Endothelial cell of umbilical vein (primary cell): ENCODE data around the gene CHST8. TPM values are rescaled to one million over a fixed set of nuclear protein-coding genes. Genes with fewer than 3 reads are reported as not detected.

Source experiments
- BruUV-seq: library from RNA; stranded (reverse); fragments of 400-500 nt; replicated peaks from 2 replicates; lab custom pipeline; 2021; lab: Mats Ljungman, UMichigan
- CTCF ChIA-PET: fragments of 300-600, 350-600 bp; sonication (Branson Sonifier 250); formaldehyde crosslinking; loops from one replicate; lab custom pipeline; 2021; ENCODE audit warnings: antibody characterized with exemption, inconsistent platforms; lab: Charles Lee
- POLR2A ChIA-PET: fragments of 300-600, 350-600 bp; sonication (Branson Sonifier 250); formaldehyde crosslinking; loops from one replicate; lab custom pipeline; 2021; ENCODE audit warnings: antibody characterized with exemption, inconsistent platforms; lab: Charles Lee
- DNase-seq: peaks from one replicate; pipeline ENCODE4 v3.0.0-alpha.2; 2011; ENCODE audit warnings: low read depth, low spot score
- FAIRE-seq: peaks from 2 replicates; lab custom pipeline; 2011; peaks lifted over from hg19 to GRCh38; lab: Jason Lieb, UNC
- H2AFZ ChIP-seq: 2 replicates; pipeline ENCODE4 v1.6.0; 2012; ENCODE audit warnings: low read depth, low read length, control low read depth, inconsistent platforms
- H3K27ac ChIP-seq: 2 replicates; pipeline ENCODE4 v1.5.1; 2011; ENCODE audit warnings: low read depth, mild to moderate bottlenecking, control low read depth, low read length, moderate library complexity; ENCODE audit not compliant: insufficient read depth
- H3K27me3 ChIP-seq, 2 experiments: 2 replicates each; pipeline versions ENCODE4 v1.6.0 to v1.6.1; 2011; ENCODE audit warnings: low read length in 2 of 2, mixed read lengths in 1 of 2; ENCODE audit not compliant: control insufficient read depth in 2 of 2, insufficient read depth in 2 of 2
- H3K36me3 ChIP-seq, 2 experiments: 2 replicates in 1 of 2; 3 replicates in 1 of 2; pipeline ENCODE4 v1.5.1; 2011; ENCODE audit warnings: low read length in 2 of 2, mild to moderate bottlenecking in 1 of 2, moderate library complexity in 1 of 2; ENCODE audit not compliant: control insufficient read depth in 2 of 2, insufficient read depth in 2 of 2; ENCODE audit errors: extremely low read depth in 1 of 2
- H3K4me1 ChIP-seq: 3 replicates; pipeline ENCODE4 v1.5.1; 2011; ENCODE audit warnings: mild to moderate bottlenecking, low read length; ENCODE audit not compliant: control insufficient read depth, insufficient read depth; ENCODE audit errors: extremely low read depth
- H3K4me2 ChIP-seq: 2 replicates; pipeline ENCODE4 v1.6.1; 2011; ENCODE audit warnings: low read length, control low read depth, mixed read lengths; ENCODE audit not compliant: insufficient read depth
- H3K4me3 ChIP-seq, 3 experiments: fragments of 200-600 bp in 1 of 3; sonication (generic), shearing (Covaris generic) in 1 of 3; replicated peaks in 1 of 3; 2 replicates each; pipeline ENCODE4 v1.5.1; 2011 to 2016; ENCODE audit warnings: control low read depth in 3 of 3, low read length in 3 of 3, mild to moderate bottlenecking in 2 of 3, inconsistent platforms in 1 of 3, low read depth in 1 of 3, moderate library complexity in 1 of 3; ENCODE audit not compliant: insufficient read depth in 1 of 3
- H3K79me2 ChIP-seq: 2 replicates; pipeline ENCODE4 v1.6.0; 2012; ENCODE audit warnings: low read length, inconsistent platforms; ENCODE audit not compliant: control insufficient read depth, insufficient read depth
- H3K9ac ChIP-seq: replicated peaks from 2 replicates; pipeline ENCODE3; 2011; ENCODE audit warnings: low read length, control low read depth; ENCODE audit not compliant: insufficient read depth; ENCODE audit errors: extremely low read depth
- H3K9me1 ChIP-seq: replicated peaks from 3 replicates; pipeline ENCODE4 v1.6.0; 2011; ENCODE audit warnings: mild to moderate bottlenecking, low read length; ENCODE audit not compliant: control insufficient read depth, insufficient read depth; ENCODE audit errors: extremely low read depth
- H3K9me3 ChIP-seq: replicated peaks from 2 replicates; pipeline ENCODE4 v1.5.1; 2012; ENCODE audit warnings: low read length, inconsistent platforms; ENCODE audit not compliant: control insufficient read depth, insufficient read depth
- H4K20me1 ChIP-seq: replicated peaks from 2 replicates; pipeline ENCODE3; 2011; ENCODE audit warnings: mild to moderate bottlenecking, low read length; ENCODE audit not compliant: control insufficient read depth, insufficient read depth; ENCODE audit errors: extremely low read depth
- GATA2 ChIP-seq: IDR thresholded peaks from 2 replicates; pipeline ENCODE4 v1.7.0; 2011; ENCODE audit warnings: low read depth, mild to moderate bottlenecking, moderate library complexity, mixed read lengths, low read length; ENCODE audit not compliant: insufficient read length, insufficient read depth
- JUN ChIP-seq: IDR thresholded peaks from 2 replicates; pipeline ENCODE4 v1.6.1; 2011; ENCODE audit warnings: borderline replicate concordance, low read depth; ENCODE audit not compliant: insufficient read length, insufficient read depth
- POLR2A ChIP-seq: IDR thresholded peaks from 2 replicates; pipeline ENCODE4 v1.6.1; 2012; ENCODE audit warnings: low read depth, mild to moderate bottlenecking, control low read depth, low read length
- dilution Hi-C: fragments of 300-500 bp; cut with MboI; formaldehyde crosslinking; loops from one replicate; pipeline ENCODE4 v1.15.0; 2019; ENCODE audit warnings: low sequenced_read_pairs; ENCODE audit not compliant: extremely low pct_ligation_motif_present
- intact Hi-C: fragments of 100-400 bp; cut with micrococcal nuclease; formaldehyde crosslinking; loops from one replicate; pipeline ENCODE4 v1.10.0; 2022
- polyA plus RNA-seq, 4 experiments: library from polyadenylated mRNA; depleted of rRNA in 3 of 4; stranded (reverse) in 3 of 4; unstranded in 1 of 4; fragments of >200 nt; gene quantifications; 2 replicates each; pipeline versions ENCODE4 v1.2.1 to v1.2.3, GENCODE V29; 2011 to 2012; ENCODE audit warnings: missing spikeins in 1 of 4
- total RNA-seq: library from RNA; stranded (reverse); gene quantifications from 2 replicates; pipeline ENCODE4 v1.2.3, GENCODE V29; 2021

CHST8 gene
- total and polyA plus RNA-seq, 2 donors (not counting 3 experiments of a cell fraction or from before 2014, with no cell fraction given): not detected

DNA sequence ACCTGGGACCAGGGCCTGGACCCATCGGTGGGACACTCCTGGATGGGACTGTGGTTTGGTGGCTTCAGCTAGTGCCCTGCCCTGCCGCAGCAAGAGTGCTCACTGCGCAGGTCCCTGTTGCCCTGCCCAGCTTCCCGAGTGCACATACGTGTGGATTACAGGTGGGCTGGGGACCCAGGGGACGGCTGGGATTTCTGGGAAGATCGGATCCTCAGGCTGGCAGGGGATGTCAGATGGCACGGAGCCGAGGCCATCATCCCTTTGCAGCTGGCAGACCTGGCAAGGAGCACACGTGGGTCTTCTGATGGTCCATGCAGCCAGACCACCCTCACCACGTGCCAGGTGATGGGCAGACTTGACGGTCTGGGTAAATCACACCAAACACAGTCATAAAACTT, 69.3 kb downstream of the CHST8 start:
- CTCF ChIA-PET: no interaction called here
- no peaks in the 10 kb centered on the region for H3K79me2 ChIP-seq

DNA sequence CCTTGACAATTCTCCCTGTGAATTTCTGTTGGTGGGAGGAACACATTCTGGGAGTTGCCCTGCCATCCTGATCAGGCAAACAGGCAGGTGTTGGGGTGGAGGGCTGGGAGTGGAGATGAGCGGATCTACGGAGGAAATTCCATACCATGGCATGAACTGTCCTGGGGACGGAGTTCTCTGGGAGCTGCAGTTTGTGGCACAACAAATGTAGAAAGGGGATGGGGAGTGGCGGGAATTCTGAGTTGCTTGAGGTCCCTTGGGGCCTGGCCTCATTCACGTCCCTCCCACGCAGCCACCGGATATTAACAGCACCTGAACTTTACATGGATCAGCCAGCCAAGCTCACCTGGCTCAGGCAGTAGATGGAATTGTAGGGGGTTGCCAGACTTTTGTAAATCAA, 70.0 kb downstream of the CHST8 start:
- no peak overlapping the region for H3K27ac ChIP-seq
- H3K4me3 ChIP-seq: no peak overlapping the region
- no peak for DNase-seq
- CTCF ChIA-PET: interaction anchor here (1.0 kb wide), 1 partner anchor 22 kb away, joined by 3 read pairs; no protein-coding TSS in a partner anchor
- no TSS peak for BruUV-seq
- no peaks in the 10 kb centered on the region for H3K9me3 ChIP-seq
- H3K4me1 ChIP-seq: no peaks in the 10 kb centered on the region
- no peak overlapping the region for H3K4me2 ChIP-seq
- FAIRE-seq: no peak
- H4K20me1 ChIP-seq: no peaks in the 10 kb centered on the region
- no peak for TF ChIP-seq GATA2
- POLR2A ChIA-PET: no interaction called here
- no peak overlapping the region for H3K9ac ChIP-seq
- dilution Hi-C loops: no loop called here
- no peaks in the 10 kb centered on the region for H3K27me3 ChIP-seq
- no peaks in the 10 kb centered on the region for H3K36me3 ChIP-seq
- intact Hi-C loops: no loop called here
- no peaks in the 10 kb centered on the region for H3K79me2 ChIP-seq
- no peak overlapping the region for H2AFZ ChIP-seq
- H3K9me1 ChIP-seq: no peaks in the 10 kb centered on the region

More for the DNA sequence above, 69.3 kb downstream of the CHST8 start:
- DNase-seq (no peak), FAIRE-seq (no peak)
- Histone ChIP-seq H4K20me1 (no peaks in the 10 kb centered on the region), H3K9me1 (no peaks in the 10 kb centered on the region), H2AFZ (no peak overlapping the region), H3K27me3 (no peaks in the 10 kb centered on the region), H3K4me1 (no peaks in the 10 kb centered on the region), H3K9ac (no peak overlapping the region), H3K27ac (no peak overlapping the region), H3K4me2 (no peak overlapping the region), H3K4me3 (no peak overlapping the region), H3K9me3 (no peaks in the 10 kb centered on the region), H3K36me3 (no peaks in the 10 kb centered on the region)
- no TSS peak for BruUV-seq
- TF ChIP-seq POLR2A: no peak
- no peak for TF ChIP-seq JUN
- dilution Hi-C loops (no loop called here), intact Hi-C loops (no loop called here)
- POLR2A ChIA-PET: no interaction called here
